B cell (primary cell): ENCODE data around the gene MYO9B.

ENCODE experiments used
- EZH2 ChIP-seq: IDR thresholded peaks from 2 replicates; pipeline ENCODE4 v1.6.1; 2012; ENCODE audit warnings: borderline replicate concordance, low read depth, mild to moderate bottlenecking, moderate library complexity, low read length; ENCODE audit not compliant: insufficient read depth, poor library complexity, severe bottlenecking
- TF ChIP-seq, protein P1 (sequence below): fragments of 200-600 bp; IDR thresholded peaks from one replicate; pipeline ENCODE4 v1.8.0; 2022; ENCODE audit warnings: antibody characterized with exemption, mild to moderate bottlenecking

DNA sequence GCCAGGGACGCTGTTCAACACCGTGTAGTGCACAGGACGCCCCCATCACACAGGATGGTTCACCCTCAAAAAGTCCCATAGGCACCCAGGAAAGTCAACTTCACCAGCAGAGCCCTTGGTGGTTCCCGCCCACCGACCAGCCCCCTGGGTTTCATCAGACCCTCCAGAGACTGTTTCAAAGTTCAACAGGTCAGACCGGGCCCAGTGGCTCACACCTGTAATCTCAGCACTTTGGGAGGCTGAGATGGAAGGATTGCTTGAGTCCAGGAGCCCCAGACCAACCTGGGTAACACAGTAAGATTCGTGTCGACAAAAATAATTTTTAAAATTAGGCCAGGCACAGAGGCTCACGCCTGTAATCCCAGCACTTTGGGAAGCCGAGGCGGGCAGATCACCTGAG is 61.0 kb downstream of the MYO9B start:
- TF ChIP-seq, protein P1, sequence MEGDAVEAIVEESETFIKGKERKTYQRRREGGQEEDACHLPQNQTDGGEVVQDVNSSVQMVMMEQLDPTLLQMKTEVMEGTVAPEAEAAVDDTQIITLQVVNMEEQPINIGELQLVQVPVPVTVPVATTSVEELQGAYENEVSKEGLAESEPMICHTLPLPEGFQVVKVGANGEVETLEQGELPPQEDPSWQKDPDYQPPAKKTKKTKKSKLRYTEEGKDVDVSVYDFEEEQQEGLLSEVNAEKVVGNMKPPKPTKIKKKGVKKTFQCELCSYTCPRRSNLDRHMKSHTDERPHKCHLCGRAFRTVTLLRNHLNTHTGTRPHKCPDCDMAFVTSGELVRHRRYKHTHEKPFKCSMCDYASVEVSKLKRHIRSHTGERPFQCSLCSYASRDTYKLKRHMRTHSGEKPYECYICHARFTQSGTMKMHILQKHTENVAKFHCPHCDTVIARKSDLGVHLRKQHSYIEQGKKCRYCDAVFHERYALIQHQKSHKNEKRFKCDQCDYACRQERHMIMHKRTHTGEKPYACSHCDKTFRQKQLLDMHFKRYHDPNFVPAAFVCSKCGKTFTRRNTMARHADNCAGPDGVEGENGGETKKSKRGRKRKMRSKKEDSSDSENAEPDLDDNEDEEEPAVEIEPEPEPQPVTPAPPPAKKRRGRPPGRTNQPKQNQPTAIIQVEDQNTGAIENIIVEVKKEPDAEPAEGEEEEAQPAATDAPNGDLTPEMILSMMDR: no peak
- no peak for TF ChIP-seq EZH2
